Measurements from ENCODE around the gene GPN1. TPM values are rescaled to one million over a fixed set of nuclear protein-coding genes. Genes with fewer than 3 reads are reported as not detected.

The GPN1 gene
- total RNA-seq, 1 experiment from 2014 or later = 35.9 TPM

DNA sequence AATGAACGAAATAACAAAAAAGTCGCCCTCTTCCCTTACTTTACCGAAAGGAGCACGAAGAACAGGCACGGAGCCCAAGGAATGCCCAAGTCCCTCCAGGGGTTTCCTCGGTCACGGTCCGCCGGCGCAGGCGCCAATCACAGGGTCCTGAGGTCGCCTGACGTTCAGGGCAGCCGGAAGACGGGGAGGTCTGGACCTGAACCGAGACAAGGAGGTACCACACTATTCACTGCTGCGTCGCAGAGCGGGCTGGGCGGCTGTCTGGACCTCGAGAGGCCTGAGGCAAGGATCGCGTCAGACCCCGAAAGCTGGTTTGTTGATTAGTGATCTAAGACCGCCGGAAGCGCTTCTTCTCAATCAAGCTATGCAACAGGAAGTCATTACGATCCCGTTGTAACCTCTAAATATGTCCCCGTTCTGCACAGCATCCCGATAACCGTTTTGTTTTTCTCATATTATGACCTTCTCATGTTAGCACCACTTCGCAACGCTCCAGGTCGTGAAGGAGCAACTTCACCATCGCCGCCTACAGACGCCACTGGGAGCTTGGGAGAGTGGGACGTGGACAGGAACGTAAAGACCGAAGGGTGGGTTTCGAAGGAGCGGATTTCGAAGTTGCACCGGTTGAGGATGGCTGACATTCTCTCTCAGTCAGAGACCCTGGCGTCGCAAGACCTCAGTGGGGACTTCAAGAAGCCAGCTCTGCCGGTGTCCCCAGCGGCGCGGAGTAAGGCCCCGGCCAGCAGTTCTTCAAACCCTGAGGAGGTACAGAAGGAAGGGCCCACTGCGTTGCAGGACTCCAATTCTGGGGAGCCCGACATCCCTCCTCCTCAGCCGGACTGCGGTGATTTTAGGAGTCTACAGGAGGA lies 34.7 kb downstream of the GPN1 start, which contains the start of the genes SLC4A1AP and SUPT7L (continued):
- TF ChIP-seq, protein P1, sequence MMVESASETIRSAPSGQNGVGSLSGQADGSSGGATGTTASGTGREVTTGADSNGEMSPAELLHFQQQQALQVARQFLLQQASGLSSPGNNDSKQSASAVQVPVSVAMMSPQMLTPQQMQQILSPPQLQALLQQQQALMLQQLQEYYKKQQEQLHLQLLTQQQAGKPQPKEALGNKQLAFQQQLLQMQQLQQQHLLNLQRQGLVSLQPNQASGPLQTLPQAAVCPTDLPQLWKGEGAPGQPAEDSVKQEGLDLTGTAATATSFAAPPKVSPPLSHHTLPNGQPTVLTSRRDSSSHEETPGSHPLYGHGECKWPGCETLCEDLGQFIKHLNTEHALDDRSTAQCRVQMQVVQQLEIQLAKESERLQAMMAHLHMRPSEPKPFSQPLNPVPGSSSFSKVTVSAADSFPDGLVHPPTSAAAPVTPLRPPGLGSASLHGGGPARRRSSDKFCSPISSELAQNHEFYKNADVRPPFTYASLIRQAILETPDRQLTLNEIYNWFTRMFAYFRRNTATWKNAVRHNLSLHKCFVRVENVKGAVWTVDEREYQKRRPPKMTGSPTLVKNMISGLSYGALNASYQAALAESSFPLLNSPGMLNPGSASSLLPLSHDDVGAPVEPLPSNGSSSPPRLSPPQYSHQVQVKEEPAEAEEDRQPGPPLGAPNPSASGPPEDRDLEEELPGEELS (CRISPR knock-in tag; IDR thresholded peaks at IDR 0.05) = peak; percentile 36; the same call in 1 of the 2 replicates
- 0 out of 2 replicates have a peak, but pooled peaks have one; percentile 19 for TF ChIP-seq TCF7 (CRISPR knock-in tag; IDR thresholded peaks at IDR 0.05; ENCODE audit: low read depth)
- peak; percentile 38; the same call in 1 of the 2 replicates for TF ChIP-seq HMGA2 (CRISPR knock-in tag; IDR thresholded peaks at IDR 0.05)
- 0 out of 2 replicates have a peak, but pooled peaks have one; percentile 53 for TF ChIP-seq ETV6 (CRISPR knock-in tag; IDR thresholded peaks at IDR 0.05)
- TF ChIP-seq NFYB (CRISPR knock-in tag; conservative IDR thresholded peaks at IDR 0.05; ENCODE audit: low read depth) = 0 out of 2 replicates have a peak, but pooled peaks have one; percentile 18
- TF ChIP-seq, protein P2, sequence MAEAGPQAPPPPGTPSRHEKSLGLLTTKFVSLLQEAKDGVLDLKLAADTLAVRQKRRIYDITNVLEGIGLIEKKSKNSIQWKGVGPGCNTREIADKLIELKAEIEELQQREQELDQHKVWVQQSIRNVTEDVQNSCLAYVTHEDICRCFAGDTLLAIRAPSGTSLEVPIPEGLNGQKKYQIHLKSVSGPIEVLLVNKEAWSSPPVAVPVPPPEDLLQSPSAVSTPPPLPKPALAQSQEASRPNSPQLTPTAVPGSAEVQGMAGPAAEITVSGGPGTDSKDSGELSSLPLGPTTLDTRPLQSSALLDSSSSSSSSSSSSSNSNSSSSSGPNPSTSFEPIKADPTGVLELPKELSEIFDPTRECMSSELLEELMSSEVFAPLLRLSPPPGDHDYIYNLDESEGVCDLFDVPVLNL (CRISPR knock-in tag; IDR thresholded peaks at IDR 0.05; ENCODE audit: borderline replicate concordance, low read depth) = peak; percentile 43; the same call in 1 of the 2 replicates

- ChIA-PET CTCF (interaction anchor here (1.3 to 1.4 kb wide), 2 partner anchors 19 to 40 kb away, joined by 8 to 17 read pairs; no protein-coding TSS in a partner anchor), POLR2A (no interaction called here)
- Mint-ChIP-seq H3K4me3 (peak overlapping the region; percentile 99), H3K27me3 (ENCODE audit: low read depth) (no peaks in the 10 kb centered on the region), H3K4me1 (peaks cover 17% of the 10 kb centered on the region), H3K9me3 (no peaks in the 10 kb centered on the region), H3K36me3 (peaks cover 46% of the 10 kb centered on the region), H3K27ac (peak overlapping the region; percentile 53; the same call in 1 of the 2 replicates)
- ATAC-seq (peak; percentile 40), DNase-seq (ENCODE audit: low spot score) (no peak)
- TF ChIP-seq MYBL2 (CRISPR knock-in tag; IDR thresholded peaks at IDR 0.05) (peak; percentile 9; the same call in 1 of the 2 replicates), GTF2I (CRISPR knock-in tag; conservative IDR thresholded peaks at IDR 0.05) (no peak)
Observed at GRCh38 chr2:27664154-27664574, 35.3 kb downstream of the GPN1 start.

GRCh38 chr2:27664622-27665363 lies 35.9 kb downstream of the GPN1 start:
- peak overlapping the region; percentile 53; the same call in 1 of the 2 replicates for H3K27ac Mint-ChIP-seq
- POLR2A ChIA-PET = no interaction called here
- H3K9me3 Mint-ChIP-seq = no peaks in the 10 kb centered on the region
- H3K4me1 Mint-ChIP-seq = peaks cover 17% of the 10 kb centered on the region
- CTCF ChIA-PET = no interaction called here
- H3K4me3 Mint-ChIP-seq = peak overlapping the region; percentile 99
- peaks cover 42% of the 10 kb centered on the region for H3K36me3 Mint-ChIP-seq
- DNase-seq (ENCODE audit: low spot score) = no peak
- H3K27me3 Mint-ChIP-seq (ENCODE audit: low read depth) = no peaks in the 10 kb centered on the region
- no peak for ATAC-seq
- no peak for TF ChIP-seq USF1 (CRISPR knock-in tag; IDR thresholded peaks at IDR 0.05)
- TF ChIP-seq, protein P3, sequence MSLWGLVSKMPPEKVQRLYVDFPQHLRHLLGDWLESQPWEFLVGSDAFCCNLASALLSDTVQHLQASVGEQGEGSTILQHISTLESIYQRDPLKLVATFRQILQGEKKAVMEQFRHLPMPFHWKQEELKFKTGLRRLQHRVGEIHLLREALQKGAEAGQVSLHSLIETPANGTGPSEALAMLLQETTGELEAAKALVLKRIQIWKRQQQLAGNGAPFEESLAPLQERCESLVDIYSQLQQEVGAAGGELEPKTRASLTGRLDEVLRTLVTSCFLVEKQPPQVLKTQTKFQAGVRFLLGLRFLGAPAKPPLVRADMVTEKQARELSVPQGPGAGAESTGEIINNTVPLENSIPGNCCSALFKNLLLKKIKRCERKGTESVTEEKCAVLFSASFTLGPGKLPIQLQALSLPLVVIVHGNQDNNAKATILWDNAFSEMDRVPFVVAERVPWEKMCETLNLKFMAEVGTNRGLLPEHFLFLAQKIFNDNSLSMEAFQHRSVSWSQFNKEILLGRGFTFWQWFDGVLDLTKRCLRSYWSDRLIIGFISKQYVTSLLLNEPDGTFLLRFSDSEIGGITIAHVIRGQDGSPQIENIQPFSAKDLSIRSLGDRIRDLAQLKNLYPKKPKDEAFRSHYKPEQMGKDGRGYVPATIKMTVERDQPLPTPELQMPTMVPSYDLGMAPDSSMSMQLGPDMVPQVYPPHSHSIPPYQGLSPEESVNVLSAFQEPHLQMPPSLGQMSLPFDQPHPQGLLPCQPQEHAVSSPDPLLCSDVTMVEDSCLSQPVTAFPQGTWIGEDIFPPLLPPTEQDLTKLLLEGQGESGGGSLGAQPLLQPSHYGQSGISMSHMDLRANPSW (CRISPR knock-in tag; conservative IDR thresholded peaks at IDR 0.05; ENCODE audit: low read depth) = no peak
- TF ChIP-seq TCF7 (CRISPR knock-in tag; IDR thresholded peaks at IDR 0.05; ENCODE audit: low read depth) = no peak
- TF ChIP-seq HMGA2 (CRISPR knock-in tag; IDR thresholded peaks at IDR 0.05) = no peak
- TF ChIP-seq ESRRA (CRISPR knock-in tag; IDR thresholded peaks at IDR 0.05; ENCODE audit: borderline replicate concordance) = no peak
- no peak for TF ChIP-seq NFE2L1 (CRISPR knock-in tag; IDR thresholded peaks at IDR 0.05)
- no peak for TF ChIP-seq MXD4 (CRISPR knock-in tag; IDR thresholded peaks at IDR 0.05; ENCODE audit: borderline replicate concordance)
- TF ChIP-seq ARID4B (CRISPR knock-in tag; IDR thresholded peaks at IDR 0.05; ENCODE audit: borderline replicate concordance) = no peak
- no peak for TF ChIP-seq ZBTB43 (CRISPR knock-in tag; IDR thresholded peaks at IDR 0.05)
- no peak for TF ChIP-seq RORB (CRISPR knock-in tag; IDR thresholded peaks at IDR 0.05)
- no peak for TF ChIP-seq ZNF416 (CRISPR knock-in tag; IDR thresholded peaks at IDR 0.05)
